ENCODE data around the gene C1orf210.

The C1orf210 gene

GRCh38 chr1:43274125-43274803 is 11.1 kb downstream of the C1orf210 start:
- DNase-seq (ENCODE audit: low spot score) = peak; percentile 99

- no peak for DNase-seq (ENCODE audit: low spot score)
These were observed 11.7 kb downstream of the C1orf210 start for GRCh38 chr1:43273708-43274107.

GRCh38 chr1:43272576-43273571 is 12.5 kb downstream of the C1orf210 start:
- DNase-seq (ENCODE audit: low spot score) = no peak

GRCh38 chr1:43272161-43272560 is 13.2 kb downstream of the C1orf210 start:
- no peak for DNase-seq (ENCODE audit: low spot score)

GRCh38 chr1:43271186-43272118 is 13.9 kb downstream of the C1orf210 start:
- DNase-seq (ENCODE audit: low spot score) = no peak

- no peak for DNase-seq (ENCODE audit: low spot score)
These were observed 14.8 kb downstream of the C1orf210 start for GRCh38 chr1:43270421-43271095.

GRCh38 chr1:43269627-43270375 is 15.6 kb downstream of the C1orf210 start, which contains the start of gene TMEM125:
TMEM125 (plus strand) TSS chr1:43269983; CDS start chr1:43272723, 2,740 bp downstream.
- DNase-seq (ENCODE audit: low spot score) = no peak

GRCh38 chr1:43267818-43268425 is 17.5 kb downstream of the C1orf210 start:
- DNase-seq (ENCODE audit: low spot score) = no peak

- no peak for DNase-seq (ENCODE audit: low spot score)
These were observed 18.0 kb downstream of the C1orf210 start for GRCh38 chr1:43267291-43267805.

- DNase-seq (ENCODE audit: low spot score) = no peak
These were observed 18.5 kb downstream of the C1orf210 start for GRCh38 chr1:43266881-43267280.

GRCh38 chr1:43265431-43265830 is 19.9 kb downstream of the C1orf210 start:
- no peak for DNase-seq (ENCODE audit: low spot score)

- DNase-seq (ENCODE audit: low spot score) = no peak
These were observed 27.0 kb downstream of the C1orf210 start for GRCh38 chr1:43258370-43258769.

- DNase-seq (ENCODE audit: low spot score) = no peak
These were observed 28.5 kb downstream of the C1orf210 start for GRCh38 chr1:43256675-43257570.

GRCh38 chr1:43255438-43256210 is 29.8 kb downstream of the C1orf210 start:
- DNase-seq (ENCODE audit: low spot score) = no peak

GRCh38 chr1:43253876-43254275 is 31.5 kb downstream of the C1orf210 start:
- no peak for DNase-seq (ENCODE audit: low spot score)

- no peak for DNase-seq (ENCODE audit: low spot score)
These were observed 32.2 kb downstream of the C1orf210 start for GRCh38 chr1:43253173-43253572.

- DNase-seq (ENCODE audit: low spot score) = no peak
These were observed 33.2 kb downstream of the C1orf210 start for GRCh38 chr1:43252225-43252624.

GRCh38 chr1:43251024-43251423 is 34.4 kb downstream of the C1orf210 start:
- no peak for DNase-seq (ENCODE audit: low spot score)
